GM19099 (cell line): ENCODE results near the gene UBC.
A peak's percentile ranks its signal among the peaks of the same experiment; 100 is the strongest.

Experiments used
- POLR2A ChIP-seq: IDR thresholded peaks from 3 replicates; pipeline ENCODE4 v1.6.1; 2011; ENCODE audit warnings: low read depth; ENCODE audit not compliant: insufficient read length; ENCODE audit errors: extremely low read depth

Gene UBC

GRCh38 chr12:124920353-124920935 is 6.0 kb upstream of the UBC start:
- no peak for TF ChIP-seq POLR2A

DNA sequence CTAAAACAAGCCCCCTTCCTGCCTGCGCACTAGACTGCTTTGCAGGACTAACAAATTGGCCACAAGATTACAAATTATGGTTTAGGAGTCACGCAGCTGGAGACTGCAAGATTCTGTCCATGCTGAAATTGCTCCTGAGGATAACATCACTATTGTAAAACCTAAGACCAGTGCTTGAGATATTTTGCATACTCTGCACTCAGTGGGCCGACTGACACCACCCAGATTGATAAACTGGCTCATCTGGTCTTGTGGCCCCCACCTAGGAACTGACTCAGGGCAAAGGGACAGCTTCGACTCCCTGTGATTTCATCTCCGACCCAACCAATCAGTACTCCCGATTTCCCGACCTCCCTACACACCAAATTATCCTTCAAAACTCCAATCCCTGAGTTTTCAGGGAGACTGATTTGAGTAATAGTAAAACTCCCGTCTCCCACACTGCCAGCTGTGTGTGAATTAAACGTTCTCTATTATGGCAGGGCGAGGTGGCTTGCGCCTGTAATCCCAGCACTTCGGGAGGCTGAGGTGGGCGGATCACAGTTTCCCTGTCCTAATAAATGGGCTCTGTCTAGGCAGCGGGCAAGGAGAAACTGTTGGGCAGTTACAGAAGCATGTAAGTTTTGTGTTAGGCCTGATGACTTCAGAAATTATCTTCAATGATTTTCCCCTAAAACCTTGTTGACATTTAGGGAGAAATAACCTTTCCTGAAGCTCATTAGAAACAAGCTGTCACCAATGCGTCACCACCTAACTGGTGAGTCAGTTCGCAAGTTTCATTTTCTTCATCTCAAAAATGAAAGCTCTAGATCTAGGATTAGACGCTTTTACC is 5.3 kb upstream of the UBC start:
- no peak for TF ChIP-seq POLR2A

- no peak for TF ChIP-seq POLR2A
These were observed 3.6 kb upstream of the UBC start for GRCh38 chr12:124917841-124918621.

- TF ChIP-seq POLR2A: peak; percentile 49
These were observed 2.8 kb upstream of the UBC start for GRCh38 chr12:124917135-124917840.

- no peak for TF ChIP-seq POLR2A
These were observed 2.1 kb upstream of the UBC start for GRCh38 chr12:124916374-124917134.

DNA sequence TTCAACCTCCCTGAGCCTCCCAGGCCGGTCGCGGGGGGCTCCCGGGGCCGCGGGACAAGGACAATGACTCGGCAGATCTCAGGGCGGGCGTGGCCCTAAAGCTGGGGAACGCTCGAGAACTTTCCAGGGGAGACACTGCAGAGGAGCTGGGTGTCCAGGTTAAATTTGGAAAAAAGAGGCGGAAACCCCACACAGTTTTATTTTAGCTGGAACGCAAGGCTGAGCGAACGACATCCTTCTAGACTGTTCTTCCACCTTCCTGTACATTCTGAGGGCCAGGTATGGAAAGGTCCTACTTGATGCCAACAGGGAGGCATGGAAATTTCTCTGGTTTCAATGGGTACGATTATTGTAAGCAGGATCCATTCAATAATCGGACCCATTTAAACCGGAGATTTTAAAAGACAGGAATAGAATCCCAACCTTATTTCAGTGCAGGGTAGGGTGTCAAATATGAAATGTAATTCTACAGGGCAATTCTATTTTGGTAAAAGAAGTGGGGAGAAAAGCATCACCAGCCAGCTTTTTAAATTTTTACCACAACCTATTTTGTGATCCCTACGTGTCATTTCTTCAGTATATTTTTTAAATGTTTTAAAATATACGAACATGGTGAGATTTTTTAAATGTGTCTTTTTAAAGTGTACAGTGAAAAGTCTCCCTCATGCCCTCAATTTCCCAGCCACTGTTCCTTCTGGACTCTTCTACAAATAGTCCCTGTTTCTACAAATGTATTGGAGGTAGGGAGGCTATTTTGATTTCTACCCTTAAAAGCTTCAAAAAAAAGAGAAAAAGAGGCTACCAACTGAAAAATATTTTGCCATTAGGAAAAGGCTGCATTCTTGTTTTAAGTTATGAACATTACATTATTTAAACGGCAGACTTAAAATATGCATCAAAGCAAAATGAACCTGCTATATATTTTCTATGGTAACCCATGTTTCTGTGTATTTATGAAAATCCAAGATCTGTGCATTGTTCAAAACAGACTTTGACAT is 1.1 kb upstream of the UBC start:
- no peak for TF ChIP-seq POLR2A

- no peak for TF ChIP-seq POLR2A
These were observed 717 bp downstream of the UBC start for GRCh38 chr12:124913474-124914391.

DNA sequence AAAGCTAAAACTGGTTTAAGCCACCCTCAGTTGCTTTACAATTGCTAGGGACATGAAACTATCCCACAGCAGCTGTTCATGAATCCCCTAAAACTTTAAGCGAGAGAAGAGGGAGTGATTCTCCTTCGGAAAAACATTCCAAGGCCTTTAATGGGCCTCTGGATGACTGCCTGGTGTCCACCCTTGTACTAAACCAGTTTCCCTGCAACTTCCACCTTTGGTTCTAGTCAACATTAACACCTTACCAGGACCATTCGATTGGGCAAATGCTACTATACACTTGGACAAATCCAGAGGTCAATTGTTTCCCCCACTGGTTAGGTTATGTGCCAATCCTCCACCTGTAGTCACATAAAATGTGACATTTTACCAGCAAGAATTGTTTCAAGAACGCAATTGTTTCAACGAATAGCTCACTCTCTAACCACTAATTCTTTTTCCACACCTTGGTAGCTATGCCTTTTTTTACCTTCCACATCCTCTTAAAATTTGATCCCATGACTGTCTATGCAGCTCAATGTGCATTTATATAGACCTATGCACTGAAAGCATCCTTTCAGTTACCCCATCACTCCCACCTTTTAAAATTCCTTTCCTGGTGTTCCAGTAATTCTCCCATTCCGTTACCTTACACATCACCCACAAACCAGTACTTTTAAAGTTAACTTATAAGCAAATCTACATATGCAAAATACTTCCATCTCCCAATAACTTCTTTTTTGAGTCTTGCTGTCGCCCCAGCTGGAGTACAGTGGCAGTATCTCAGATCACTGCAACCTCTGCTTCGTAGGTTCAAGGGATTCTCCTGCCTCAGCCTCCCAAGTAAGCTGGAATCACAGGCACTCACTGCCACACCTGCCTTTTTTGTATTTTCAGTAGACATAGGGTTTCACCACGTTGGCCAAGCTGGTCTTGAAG is 3.6 kb downstream of the UBC start:
- TF ChIP-seq POLR2A: peak; percentile 62

DNA sequence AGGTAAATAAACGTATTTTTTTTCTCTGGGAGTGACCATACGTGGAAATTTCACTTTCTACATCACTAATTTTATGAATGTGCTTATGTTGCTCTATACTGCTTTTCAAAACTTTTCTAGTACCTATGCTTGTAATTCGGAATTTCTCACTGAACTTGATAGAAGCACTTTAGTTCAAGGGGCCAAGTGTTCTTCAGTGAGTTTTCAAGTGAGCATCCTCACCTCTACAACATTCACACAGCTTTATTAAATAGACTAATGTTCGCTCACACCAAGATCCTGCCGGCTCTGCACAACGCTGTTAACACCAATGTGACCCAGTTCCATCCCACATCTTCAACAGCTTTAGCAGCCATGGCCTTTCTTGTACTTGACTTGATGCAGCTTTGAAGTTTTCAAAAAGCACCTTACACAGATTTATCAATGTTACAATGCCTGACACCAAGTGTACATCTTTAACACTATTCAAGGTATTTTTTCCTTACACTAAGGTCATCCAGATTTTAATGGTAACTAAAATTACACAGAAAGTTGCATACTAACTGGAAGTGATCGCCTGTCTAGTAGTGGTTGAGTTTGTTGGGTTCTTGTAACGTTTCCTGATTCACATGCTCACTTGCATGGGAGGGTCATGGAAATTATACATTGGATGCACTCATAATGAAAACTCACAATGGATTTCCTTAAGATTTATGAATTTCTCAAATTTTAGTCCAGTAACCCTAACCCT is 4.5 kb downstream of the UBC start:
- TF ChIP-seq POLR2A: no peak

- TF ChIP-seq POLR2A: no peak
These were observed 7.7 kb downstream of the UBC start for GRCh38 chr12:124906606-124907261.
